Measurements from ENCODE around the gene ZFR2.

Gene ZFR2

GRCh38 chr19:3792114-3792513, 76.7 kb downstream of the ZFR2 start:
- Histone ChIP-seq H3K4me1 (ENCODE audit: insufficient read depth, low read length, severe bottlenecking) (no peaks in the 10 kb centered on the region), H3K27ac (ENCODE audit: low read depth, low read length, poor library complexity, severe bottlenecking) (no peak overlapping the region), H3F3A (ENCODE audit: insufficient read depth, low read length) (no peaks in the 10 kb centered on the region), H3K9ac (ENCODE audit: low read length) (no peak overlapping the region), H2AFZ (ENCODE audit: low read length) (no peak overlapping the region), H3K36me3 (ENCODE audit: insufficient read depth, low read length) (no peaks in the 10 kb centered on the region), H3K9me3 (ENCODE audit: low read length) (peaks cover 3% of the 10 kb centered on the region; the same call in 1 of the 2 replicates), H3K9me2 (ENCODE audit: low read depth, low read length) (no peaks in the 10 kb centered on the region), H4K20me1 (ENCODE audit: insufficient read depth, low read length) (no peaks in the 10 kb centered on the region), H3K27me3 (ENCODE audit: insufficient read depth, low read length) (peaks cover 3% of the 10 kb centered on the region; the same call in 1 of the 2 replicates), H3K4me2 (ENCODE audit: low read length) (no peak overlapping the region), H3K4me3 (ENCODE audit: low read depth, low read length, poor library complexity, severe bottlenecking) (no peak overlapping the region), H3K79me2 (ENCODE audit: insufficient read depth, low read length) (no peaks in the 10 kb centered on the region)
- TF ChIP-seq EZH2 (IDR thresholded peaks at IDR 0.05; ENCODE audit: borderline replicate concordance, low read length): no peak
- no peak for TF ChIP-seq CTCF (IDR thresholded peaks at IDR 0.05; ENCODE audit: low read length)

GRCh38 chr19:3790941-3791340, 77.9 kb downstream of the ZFR2 start:
- no peak for TF ChIP-seq EZH2 (IDR thresholded peaks at IDR 0.05; ENCODE audit: borderline replicate concordance, low read length)
- TF ChIP-seq CTCF (IDR thresholded peaks at IDR 0.05; ENCODE audit: low read length): no peak
- no peaks in the 10 kb centered on the region for H3K9me2 ChIP-seq (ENCODE audit: low read depth, low read length)
- H3K9me3 ChIP-seq (ENCODE audit: low read length): no peaks in the 10 kb centered on the region
- H4K20me1 ChIP-seq (ENCODE audit: insufficient read depth, low read length): no peaks in the 10 kb centered on the region
- no peaks in the 10 kb centered on the region for H3K36me3 ChIP-seq (ENCODE audit: insufficient read depth, low read length)
- H3K4me2 ChIP-seq (ENCODE audit: low read length): no peak overlapping the region
- no peaks in the 10 kb centered on the region for H3F3A ChIP-seq (ENCODE audit: insufficient read depth, low read length)
- peaks cover 3% of the 10 kb centered on the region; the same call in 1 of the 2 replicates for H3K27me3 ChIP-seq (ENCODE audit: insufficient read depth, low read length)
- H3K4me3 ChIP-seq (ENCODE audit: low read depth, low read length, poor library complexity, severe bottlenecking): no peak overlapping the region
- no peaks in the 10 kb centered on the region for H3K79me2 ChIP-seq (ENCODE audit: insufficient read depth, low read length)
- no peak overlapping the region for H2AFZ ChIP-seq (ENCODE audit: low read length)
- H3K4me1 ChIP-seq (ENCODE audit: insufficient read depth, low read length, severe bottlenecking): no peaks in the 10 kb centered on the region
- H3K9ac ChIP-seq (ENCODE audit: low read length): no peak overlapping the region
- H3K27ac ChIP-seq (ENCODE audit: low read depth, low read length, poor library complexity, severe bottlenecking): no peak overlapping the region

GRCh38 chr19:3790209-3790734, 78.6 kb downstream of the ZFR2 start:
- TF ChIP-seq EZH2 (IDR thresholded peaks at IDR 0.05; ENCODE audit: borderline replicate concordance, low read length) (no peak), CTCF (IDR thresholded peaks at IDR 0.05; ENCODE audit: low read length) (no peak)

More at GRCh38 chr19:3790209-3790734, 78.6 kb downstream of the ZFR2 start:
- no peaks in the 10 kb centered on the region for H3K9me3 ChIP-seq (ENCODE audit: low read length)
- H3K79me2 ChIP-seq (ENCODE audit: insufficient read depth, low read length): no peaks in the 10 kb centered on the region
- no peak overlapping the region for H3K9ac ChIP-seq (ENCODE audit: low read length)
- H3K4me2 ChIP-seq (ENCODE audit: low read length): no peak overlapping the region
- no peaks in the 10 kb centered on the region for H3F3A ChIP-seq (ENCODE audit: insufficient read depth, low read length)
- H3K27ac ChIP-seq (ENCODE audit: low read depth, low read length, poor library complexity, severe bottlenecking): no peak overlapping the region
- H3K4me3 ChIP-seq (ENCODE audit: low read depth, low read length, poor library complexity, severe bottlenecking): no peak overlapping the region
- no peak overlapping the region for H2AFZ ChIP-seq (ENCODE audit: low read length)
- peaks cover 3% of the 10 kb centered on the region; the same call in 1 of the 2 replicates for H3K27me3 ChIP-seq (ENCODE audit: insufficient read depth, low read length)
- H3K4me1 ChIP-seq (ENCODE audit: insufficient read depth, low read length, severe bottlenecking): no peaks in the 10 kb centered on the region
- no peaks in the 10 kb centered on the region for H3K36me3 ChIP-seq (ENCODE audit: insufficient read depth, low read length)
- H3K9me2 ChIP-seq (ENCODE audit: low read depth, low read length): no peaks in the 10 kb centered on the region
- H4K20me1 ChIP-seq (ENCODE audit: insufficient read depth, low read length): no peaks in the 10 kb centered on the region

Measured in OCI-LY1 (cell line).